MCF 10A (cell line): ENCODE results near the gene ATF2. TPM values are rescaled to one million over a fixed set of nuclear protein-coding genes. Genes with fewer than 3 reads are reported as not detected.

Source experiments
- BruUV-seq: library from RNA; stranded (reverse); fragments of 400-500 nt; replicated peaks from 2 replicates; lab custom pipeline; 2021; lab: Mats Ljungman, UMichigan
- CTCF ChIA-PET: fragments of 300-600 bp; sonication (Branson Sonifier 250); formaldehyde crosslinking; extraction: SDS; loops from one replicate; lab custom pipeline; 2021; ENCODE audit warnings: antibody characterized with exemption, inconsistent platforms; lab: Yijun Ruan, JAX
- POLR2A ChIA-PET: fragments of 300-600, 350-650 bp; sonication (Branson Sonifier 250); formaldehyde crosslinking; extraction: SDS; loops from one replicate; lab custom pipeline; 2020; ENCODE audit warnings: antibody characterized with exemption, inconsistent platforms; lab: Yijun Ruan, JAX
- DNase-seq: peaks from one replicate; pipeline ENCODE4 v3.0.0-alpha.2; 2018; ENCODE audit not compliant: unreplicated experiment
- H3K27ac Mint-ChIP-seq: one replicate; pipeline ENCODE4 v1.8.0; 2022; ENCODE audit warnings: mild to moderate bottlenecking, low read depth, mixed read lengths; ENCODE audit not compliant: unreplicated experiment
- H3K27me3 Mint-ChIP-seq: one replicate; pipeline ENCODE4 v1.8.0; 2022; ENCODE audit warnings: mixed read lengths; ENCODE audit not compliant: insufficient read depth, unreplicated experiment
- H3K36me3 Mint-ChIP-seq: one replicate; pipeline ENCODE4 v1.8.0; 2022; ENCODE audit warnings: mild to moderate bottlenecking, moderate library complexity, mixed read lengths; ENCODE audit not compliant: insufficient read depth, unreplicated experiment
- H3K4me1 Mint-ChIP-seq: one replicate; pipeline ENCODE4 v1.8.0; 2022; ENCODE audit warnings: mixed read lengths; ENCODE audit not compliant: insufficient read depth, unreplicated experiment
- H3K4me3 Mint-ChIP-seq: one replicate; pipeline ENCODE4 v1.8.0; 2022; ENCODE audit warnings: mild to moderate bottlenecking, moderate library complexity, mixed read lengths; ENCODE audit not compliant: unreplicated experiment
- H3K9me3 Mint-ChIP-seq: one replicate; pipeline ENCODE4 v1.8.0; 2022; ENCODE audit warnings: mixed read lengths; ENCODE audit not compliant: unreplicated experiment
- intact Hi-C: fragments of 100-400 bp; cut with micrococcal nuclease; formaldehyde crosslinking; loops from 2 replicates; pipeline ENCODE4 v1.14.1; 2022
- total RNA-seq: library from RNA; stranded (reverse); gene quantifications from 2 replicates; pipeline ENCODE4 v1.2.3, GENCODE V29; 2022
- TF ChIP-seq, protein P1 (sequence below): fragments of 200-600 bp; IDR thresholded peaks from one replicate; pipeline ENCODE4 v1.8.0; 2022; ENCODE audit warnings: antibody characterized with exemption, mild to moderate bottlenecking; ENCODE audit not compliant: unreplicated experiment

The ATF2 gene
- total RNA-seq, 1 experiment from 2014 or later, result 63.9 TPM

GRCh38 chr2:175066411-175066810 lies 101.6 kb downstream of the ATF2 start:
- ChIA-PET POLR2A (no interaction called here), CTCF (interaction anchor here (0.7 kb wide), 1 partner anchor 836 kb away, joined by 4 read pairs; no protein-coding TSS in a partner anchor)
- Mint-ChIP-seq H3K9me3 (no peaks in the 10 kb centered on the region), H3K36me3 (peaks cover 32% of the 10 kb centered on the region), H3K27ac (no peak overlapping the region), H3K27me3 (no peaks in the 10 kb centered on the region), H3K4me1 (peaks cover 8% of the 10 kb centered on the region), H3K4me3 (no peak overlapping the region)
- BruUV-seq, result no TSS peak
- DNase-seq, result no peak
- intact Hi-C loops, result no loop called here
- TF ChIP-seq, protein P1, sequence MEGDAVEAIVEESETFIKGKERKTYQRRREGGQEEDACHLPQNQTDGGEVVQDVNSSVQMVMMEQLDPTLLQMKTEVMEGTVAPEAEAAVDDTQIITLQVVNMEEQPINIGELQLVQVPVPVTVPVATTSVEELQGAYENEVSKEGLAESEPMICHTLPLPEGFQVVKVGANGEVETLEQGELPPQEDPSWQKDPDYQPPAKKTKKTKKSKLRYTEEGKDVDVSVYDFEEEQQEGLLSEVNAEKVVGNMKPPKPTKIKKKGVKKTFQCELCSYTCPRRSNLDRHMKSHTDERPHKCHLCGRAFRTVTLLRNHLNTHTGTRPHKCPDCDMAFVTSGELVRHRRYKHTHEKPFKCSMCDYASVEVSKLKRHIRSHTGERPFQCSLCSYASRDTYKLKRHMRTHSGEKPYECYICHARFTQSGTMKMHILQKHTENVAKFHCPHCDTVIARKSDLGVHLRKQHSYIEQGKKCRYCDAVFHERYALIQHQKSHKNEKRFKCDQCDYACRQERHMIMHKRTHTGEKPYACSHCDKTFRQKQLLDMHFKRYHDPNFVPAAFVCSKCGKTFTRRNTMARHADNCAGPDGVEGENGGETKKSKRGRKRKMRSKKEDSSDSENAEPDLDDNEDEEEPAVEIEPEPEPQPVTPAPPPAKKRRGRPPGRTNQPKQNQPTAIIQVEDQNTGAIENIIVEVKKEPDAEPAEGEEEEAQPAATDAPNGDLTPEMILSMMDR, result no peak

DNA sequence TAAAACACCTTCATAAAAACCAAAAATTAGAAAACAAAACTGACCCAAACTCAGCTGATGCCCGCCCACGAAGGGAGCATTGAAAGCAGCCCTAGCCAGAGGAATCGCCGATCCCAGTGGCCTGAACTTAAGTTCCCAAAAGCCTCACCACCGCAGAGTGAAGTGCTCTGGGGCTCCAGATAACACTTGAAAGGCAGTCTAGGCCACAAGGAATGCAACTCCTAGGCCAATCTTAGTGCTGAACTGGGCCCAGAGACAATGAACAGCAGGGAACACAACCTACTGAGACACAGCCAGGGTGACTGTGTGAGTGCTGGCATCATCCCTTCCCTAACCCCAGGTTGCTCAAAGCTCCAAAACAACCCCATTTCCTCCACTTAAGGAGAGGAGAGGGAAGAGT lies 103.2 kb downstream of the ATF2 start:
- TF ChIP-seq, protein P1, result no peak
- BruUV-seq, result no TSS peak
- Mint-ChIP-seq H3K9me3 (no peaks in the 10 kb centered on the region), H3K27ac (no peak overlapping the region), H3K27me3 (no peaks in the 10 kb centered on the region), H3K36me3 (peaks cover 21% of the 10 kb centered on the region), H3K4me1 (peaks cover 8% of the 10 kb centered on the region), H3K4me3 (no peak overlapping the region)
- DNase-seq, result no peak
- ChIA-PET CTCF (interaction anchor here (0.6 kb wide), 1 partner anchor 28 kb away, joined by 3 read pairs; no protein-coding TSS in a partner anchor), POLR2A (no interaction called here)
- intact Hi-C loops, result no loop called here

GRCh38 chr2:175063741-175064140 lies 104.3 kb downstream of the ATF2 start:
- Mint-ChIP-seq H3K27me3 (no peaks in the 10 kb centered on the region), H3K27ac (no peak overlapping the region), H3K36me3 (peaks cover 21% of the 10 kb centered on the region), H3K9me3 (no peaks in the 10 kb centered on the region), H3K4me3 (no peak overlapping the region), H3K4me1 (peaks cover 1% of the 10 kb centered on the region)
- CTCF ChIA-PET, result interaction anchor here (0.8 kb wide), 1 partner anchor 140 kb away, joined by 3 read pairs; no protein-coding TSS in a partner anchor
- POLR2A ChIA-PET, result no interaction called here
- BruUV-seq, result no TSS peak
- intact Hi-C loops, result no loop called here
- DNase-seq, result peak; percentile 18
- TF ChIP-seq, protein P1, result no peak

DNA sequence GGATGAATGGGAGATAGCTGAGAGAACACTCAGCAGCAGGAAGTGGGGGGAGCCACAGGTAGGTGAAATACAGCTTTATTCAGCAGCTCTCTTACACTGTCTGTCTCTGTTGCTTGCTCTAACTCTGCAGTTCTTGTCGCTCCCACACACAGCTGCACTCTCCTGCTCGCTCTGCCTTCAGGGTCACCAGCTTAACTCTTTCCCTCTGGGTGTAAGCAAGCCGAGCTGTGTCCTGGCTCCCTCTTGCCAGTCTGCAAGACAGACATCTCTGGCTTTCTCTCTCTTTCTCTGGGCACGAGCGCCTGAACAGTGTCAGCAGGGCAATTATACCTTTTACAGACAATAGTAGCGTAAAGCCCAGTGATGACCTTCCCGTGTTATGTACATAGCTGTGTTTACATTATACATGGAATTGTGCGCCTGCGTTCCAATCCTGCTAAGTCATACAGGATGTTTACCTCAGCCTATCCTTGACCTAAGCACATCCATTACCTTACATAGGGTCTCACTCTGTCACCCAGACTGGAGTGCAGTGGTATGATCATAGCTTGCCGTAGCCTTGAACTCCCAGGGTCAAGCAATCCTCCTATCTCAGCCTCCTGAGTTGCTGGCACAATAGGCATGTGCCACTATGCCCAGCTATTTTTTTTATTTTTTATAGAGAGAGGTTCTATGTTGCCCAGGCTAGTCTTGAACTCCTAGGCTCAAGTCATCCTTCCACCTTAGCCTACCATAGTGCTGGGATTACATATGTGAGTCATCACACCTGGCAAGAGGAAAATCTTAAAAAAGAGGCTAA lies 105.0 kb downstream of the ATF2 start:
- Mint-ChIP-seq H3K27me3 (no peaks in the 10 kb centered on the region), H3K36me3 (peaks cover 19% of the 10 kb centered on the region), H3K4me3 (no peak overlapping the region), H3K4me1 (no peaks in the 10 kb centered on the region), H3K9me3 (no peaks in the 10 kb centered on the region), H3K27ac (no peak overlapping the region)
- TF ChIP-seq, protein P1, result no peak
- no peak for DNase-seq
- intact Hi-C loops, result no loop called here
- CTCF ChIA-PET, result interaction anchor here (0.8 to 1.3 kb wide), 4 partner anchors 30 to 188 kb away, joined by 3 to 5 read pairs (median 4); no protein-coding TSS in a partner anchor
- no TSS peak for BruUV-seq
- POLR2A ChIA-PET, result no interaction called here
